Cortex of kidney (tissue), 1 donor: ENCODE measurements around the gene CXCL8.

Experiments used
- DNase-seq: peaks from one replicate; lab custom pipeline; 2025; lab: John Stamatoyannopoulos, UW

CXCL8 gene

GRCh38 chr4:73718375-73719373 lies 21.7 kb upstream of the CXCL8 start:
- no peak for DNase-seq

DNA sequence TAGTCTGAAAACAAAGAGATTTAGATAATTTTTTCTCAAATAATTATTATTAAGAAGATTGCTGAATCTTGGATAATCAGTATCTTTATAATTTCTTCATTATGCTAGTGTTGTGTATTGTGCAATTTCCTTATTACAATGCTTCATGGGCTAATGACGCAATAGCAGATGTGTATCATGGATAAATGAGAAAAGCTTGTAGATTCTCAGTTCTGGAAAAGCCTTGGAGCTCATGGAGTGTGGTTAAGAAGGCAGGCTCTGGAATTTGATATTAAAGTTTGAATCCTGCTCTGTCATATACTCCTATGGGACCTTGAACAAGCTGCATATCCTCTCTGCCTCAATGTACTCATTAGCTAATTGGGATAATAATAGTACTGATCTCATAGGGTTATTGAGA lies 18.9 kb upstream of the CXCL8 start:
- no peak for DNase-seq

GRCh38 chr4:73721909-73722308 lies 18.5 kb upstream of the CXCL8 start:
- DNase-seq: no peak

DNA sequence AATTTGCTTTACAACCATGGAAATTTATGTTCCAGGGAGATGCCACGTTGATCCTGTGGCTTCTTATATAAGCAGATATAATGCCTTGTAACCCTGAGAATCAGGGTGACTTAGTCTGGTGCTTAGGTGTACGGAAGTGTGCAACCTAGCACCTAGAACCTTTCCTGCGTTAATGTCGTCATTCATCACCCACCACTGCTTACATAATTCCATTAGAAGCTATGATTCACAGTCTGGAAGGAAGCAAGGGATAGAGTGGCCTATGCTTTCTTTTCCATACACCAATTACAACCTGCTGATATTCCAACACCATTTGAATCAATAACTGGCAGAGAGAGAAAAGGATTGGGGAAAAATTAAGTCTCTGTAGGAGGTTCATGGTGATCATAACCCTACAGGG lies 17.3 kb upstream of the CXCL8 start:
- no peak for DNase-seq

GRCh38 chr4:73723928-73724327 lies 16.4 kb upstream of the CXCL8 start:
- no peak for DNase-seq

GRCh38 chr4:73725510-73725909 lies 14.9 kb upstream of the CXCL8 start:
- no peak for DNase-seq

GRCh38 chr4:73725985-73726384 lies 14.4 kb upstream of the CXCL8 start:
- DNase-seq: no peak

GRCh38 chr4:73727685-73728084 lies 12.7 kb upstream of the CXCL8 start:
- DNase-seq: no peak

GRCh38 chr4:73728091-73728741 lies 12.2 kb upstream of the CXCL8 start:
- DNase-seq: no peak

DNA sequence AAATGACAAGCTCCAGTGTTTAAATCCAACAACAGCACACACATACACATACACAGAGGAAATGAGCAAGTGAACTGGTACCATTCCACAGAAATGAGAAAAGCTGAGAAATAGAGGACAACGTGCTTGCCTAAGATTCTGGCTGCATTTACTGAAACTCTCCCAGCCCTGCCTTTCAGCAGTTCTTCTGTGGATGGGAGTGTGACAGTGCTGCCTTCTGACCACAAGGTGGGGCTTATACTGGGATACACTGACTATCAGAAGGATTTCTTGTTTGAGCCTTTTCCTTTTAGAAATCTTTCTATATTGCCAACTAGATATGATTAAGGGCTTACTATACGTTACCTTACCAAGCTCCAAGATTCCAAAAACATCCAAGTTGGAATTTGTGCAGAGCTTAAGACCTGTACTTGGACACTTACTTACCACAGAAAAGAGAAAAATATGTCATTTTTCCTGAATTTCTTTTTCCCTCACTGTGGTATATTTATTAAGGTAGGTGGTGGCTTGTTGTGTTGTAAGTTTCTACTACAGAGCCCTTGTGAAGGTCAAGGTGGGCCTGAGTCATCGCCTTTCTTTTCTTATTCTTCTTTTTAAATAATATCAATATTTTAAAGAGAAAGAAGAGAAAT lies 10.7 kb upstream of the CXCL8 start:
- no peak for DNase-seq

DNA sequence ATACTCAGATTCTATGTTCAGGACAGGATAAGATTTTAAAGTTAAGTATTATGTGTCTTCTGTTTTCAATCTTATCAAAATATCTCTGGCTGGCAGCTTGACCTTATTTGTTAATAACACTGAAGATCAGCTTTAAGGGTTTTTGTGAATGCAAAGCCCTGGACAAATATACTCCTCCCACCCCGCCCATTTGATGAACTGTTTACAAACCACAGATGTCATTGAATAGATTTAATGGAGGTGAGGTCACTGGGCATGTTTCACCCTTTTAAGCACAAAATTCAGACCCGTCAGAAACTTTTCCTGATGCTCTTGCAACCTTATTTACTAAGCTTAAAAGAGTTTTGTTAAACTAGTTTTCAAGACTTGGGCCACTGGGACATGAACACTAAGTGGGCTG lies 10.1 kb upstream of the CXCL8 start:
- no peak for DNase-seq

DNA sequence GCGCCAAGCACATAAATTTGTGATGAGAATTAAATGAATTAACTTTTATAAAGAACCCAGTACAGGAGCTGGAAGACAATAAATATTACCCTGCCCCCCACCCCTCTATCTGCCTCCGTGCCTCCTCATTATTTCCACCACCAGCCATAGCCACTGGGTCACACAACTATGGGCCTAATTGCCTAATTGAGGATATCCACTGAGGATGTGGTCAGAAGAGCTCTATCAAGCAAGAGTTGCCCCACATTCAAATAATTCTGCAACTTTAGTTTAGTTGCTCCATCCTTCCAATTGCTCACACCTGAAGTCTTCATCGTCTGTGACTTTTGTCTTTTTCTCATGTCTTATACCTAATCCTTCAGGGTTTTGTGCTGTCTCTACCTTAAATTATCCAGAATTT lies 9.5 kb upstream of the CXCL8 start:
- DNase-seq: no peak

GRCh38 chr4:73731968-73732610 lies 8.3 kb upstream of the CXCL8 start:
- no peak for DNase-seq

DNA sequence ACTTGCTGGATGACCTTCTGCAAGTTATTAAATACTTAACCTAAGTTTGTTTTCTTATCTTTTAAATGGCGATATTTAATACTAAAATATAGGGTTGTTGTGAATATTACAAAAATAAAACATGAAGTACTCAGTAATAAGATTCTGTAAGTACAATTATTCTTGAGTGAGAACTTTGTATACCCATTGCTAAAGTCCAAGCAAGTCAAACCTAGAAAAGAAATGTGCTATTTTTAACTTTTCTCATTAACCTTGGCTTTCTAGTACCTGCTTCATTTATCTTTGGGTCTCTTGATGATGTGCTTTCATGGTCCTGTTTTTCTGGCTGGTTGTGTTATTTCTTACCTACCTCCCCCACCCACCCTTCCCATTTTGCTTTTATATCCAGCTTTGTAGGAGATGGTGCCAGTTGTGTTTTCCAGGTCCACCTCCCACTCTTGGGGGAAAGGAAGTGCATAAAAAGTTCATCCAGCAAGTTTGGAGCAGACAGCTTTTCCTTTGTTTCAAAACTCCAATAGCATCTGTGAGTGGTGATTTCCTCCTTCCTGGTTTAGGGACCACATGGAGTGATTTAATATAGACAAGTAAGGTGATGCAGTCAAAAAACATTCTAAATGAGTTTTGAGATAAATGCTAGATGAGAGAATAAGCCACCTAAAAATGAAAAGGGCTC lies 7.5 kb upstream of the CXCL8 start:
- DNase-seq: no peak

DNA sequence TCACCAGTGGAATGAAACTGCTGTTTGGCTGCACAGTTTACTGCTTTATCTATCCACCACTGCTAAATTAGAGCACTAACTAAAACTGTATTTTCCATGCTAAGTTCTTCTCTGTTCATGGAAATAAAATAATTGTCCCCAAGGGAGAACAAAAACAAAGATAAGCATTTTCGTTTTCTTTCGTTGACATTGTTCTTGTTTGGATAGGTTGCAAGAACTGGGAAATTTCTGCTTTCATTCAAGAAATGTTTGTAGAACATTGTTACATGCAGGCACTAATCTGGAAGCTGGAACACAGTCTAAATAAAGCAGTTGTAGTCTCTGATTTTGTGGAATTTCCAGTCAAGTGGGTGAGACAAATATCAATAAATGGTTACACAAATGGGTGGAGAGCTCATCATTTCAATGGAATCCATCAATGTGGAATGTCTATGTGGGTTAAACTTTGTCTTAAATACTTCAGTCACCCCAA lies 5.8 kb upstream of the CXCL8 start:
- no peak for DNase-seq

GRCh38 chr4:73735231-73735630 lies 5.1 kb upstream of the CXCL8 start:
- DNase-seq: no peak

DNA sequence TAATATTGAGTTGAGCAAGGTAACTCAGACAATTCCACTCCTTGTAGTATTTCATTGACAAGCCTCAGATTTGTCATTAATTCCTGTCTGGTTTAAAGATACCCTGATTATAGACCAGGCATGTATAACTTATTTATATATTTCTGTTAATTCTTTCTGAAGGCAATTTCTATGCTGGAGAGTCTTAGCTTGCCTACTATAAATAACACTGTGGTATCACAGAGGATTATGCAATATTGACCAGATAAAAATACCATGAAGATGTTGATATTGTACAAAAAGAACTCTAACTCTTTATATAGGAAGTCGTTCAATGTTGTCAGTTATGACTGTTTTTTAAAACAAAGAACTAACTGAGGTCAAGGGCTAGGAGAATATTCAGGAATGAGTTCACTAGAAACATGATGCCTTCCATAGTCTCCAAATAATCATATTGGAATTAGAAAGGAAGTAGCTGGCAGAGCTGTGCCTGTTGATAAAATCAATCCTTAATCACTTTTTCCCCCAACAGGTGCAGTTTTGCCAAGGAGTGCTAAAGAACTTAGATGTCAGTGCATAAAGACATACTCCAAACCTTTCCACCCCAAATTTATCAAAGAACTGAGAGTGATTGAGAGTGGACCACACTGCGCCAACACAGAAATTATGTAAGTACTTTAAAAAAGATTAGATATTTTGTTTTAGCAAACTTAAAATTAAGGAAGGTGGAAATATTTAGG lies 821 bp downstream of the CXCL8 start:
- no peak for DNase-seq

DNA sequence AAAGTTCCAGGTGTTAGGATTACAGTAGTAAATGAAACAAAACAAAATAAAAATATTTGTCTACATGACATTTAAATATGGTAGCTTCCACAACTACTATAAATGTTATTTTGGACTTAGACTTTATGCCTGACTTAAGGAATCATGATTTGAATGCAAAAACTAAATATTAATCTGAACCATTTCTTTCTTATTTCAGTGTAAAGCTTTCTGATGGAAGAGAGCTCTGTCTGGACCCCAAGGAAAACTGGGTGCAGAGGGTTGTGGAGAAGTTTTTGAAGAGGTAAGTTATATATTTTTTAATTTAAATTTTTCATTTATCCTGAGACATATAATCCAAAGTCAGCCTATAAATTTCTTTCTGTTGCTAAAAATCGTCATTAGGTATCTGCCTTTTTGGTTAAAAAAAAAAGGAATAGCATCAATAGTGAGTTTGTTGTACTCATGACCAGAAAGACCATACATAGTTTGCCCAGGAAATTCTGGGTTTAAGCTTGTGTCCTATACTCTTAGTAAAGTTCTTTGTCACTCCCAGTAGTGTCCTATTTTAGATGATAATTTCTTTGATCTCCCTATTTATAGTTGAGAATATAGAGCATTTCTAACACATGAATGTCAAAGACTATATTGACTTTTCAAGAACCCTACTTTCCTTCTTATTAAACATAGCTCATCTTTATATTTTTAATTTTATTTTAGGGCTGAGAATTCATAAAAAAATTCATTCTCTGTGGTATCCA lies 1.6 kb downstream of the CXCL8 start:
- no peak for DNase-seq

DNA sequence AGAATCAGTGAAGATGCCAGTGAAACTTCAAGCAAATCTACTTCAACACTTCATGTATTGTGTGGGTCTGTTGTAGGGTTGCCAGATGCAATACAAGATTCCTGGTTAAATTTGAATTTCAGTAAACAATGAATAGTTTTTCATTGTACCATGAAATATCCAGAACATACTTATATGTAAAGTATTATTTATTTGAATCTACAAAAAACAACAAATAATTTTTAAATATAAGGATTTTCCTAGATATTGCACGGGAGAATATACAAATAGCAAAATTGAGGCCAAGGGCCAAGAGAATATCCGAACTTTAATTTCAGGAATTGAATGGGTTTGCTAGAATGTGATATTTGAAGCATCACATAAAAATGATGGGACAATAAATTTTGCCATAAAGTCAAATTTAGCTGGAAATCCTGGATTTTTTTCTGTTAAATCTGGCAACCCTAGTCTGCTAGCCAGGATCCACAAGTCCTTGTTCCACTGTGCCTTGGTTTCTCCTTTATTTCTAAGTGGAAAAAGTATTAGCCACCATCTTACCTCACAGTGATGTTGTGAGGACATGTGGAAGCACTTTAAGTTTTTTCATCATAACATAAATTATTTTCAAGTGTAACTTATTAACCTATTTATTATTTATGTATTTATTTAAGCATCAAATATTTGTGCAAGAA lies 2.3 kb downstream of the CXCL8 start:
- no peak for DNase-seq

GRCh38 chr4:73743281-73743680 lies 2.9 kb downstream of the CXCL8 start:
- no peak for DNase-seq
